Stimulated activated effector memory CD8-positive, alpha-beta T cell treated with anti-CD3 and anti-CD28 coated beads, Interleukin-12 subunit alpha, Interleukin-12 subunit beta, amount 100 ng/mL, for 72 hours (primary cell): Measurements from ENCODE around the gene THRAP3.
A peak's percentile ranks its signal among the peaks of the same experiment; 100 is the strongest.

Source experiments
- ATAC-seq: fragments of 150-1000 bp; cut with Tn5 transposase; 2 replicates; pipeline ENCODE4 v1.10.0; 2021
- DNase-seq, 2 donors: peaks; one replicate each; pipeline ENCODE4 v3.0.0; 2021 to 2022; ENCODE audit warnings: low spot score in 2 of 2
- H3K27ac Mint-ChIP-seq: one replicate; pipeline ENCODE4 v1.8.0; 2022; ENCODE audit warnings: mild to moderate bottlenecking, mixed read lengths
- H3K36me3 Mint-ChIP-seq: one replicate; pipeline ENCODE4 v1.8.0; 2022; ENCODE audit warnings: mild to moderate bottlenecking, mixed read lengths
- H3K4me1 Mint-ChIP-seq: one replicate; pipeline ENCODE4 v1.8.0; 2022; ENCODE audit warnings: mixed read lengths
- H3K4me3 Mint-ChIP-seq: one replicate; pipeline ENCODE4 v1.8.0; 2022; ENCODE audit warnings: mild to moderate bottlenecking, mixed read lengths
- H3K9me3 Mint-ChIP-seq: one replicate; pipeline ENCODE4 v1.8.0; 2022; ENCODE audit warnings: mixed read lengths

Gene THRAP3

GRCh38 chr1:36295390-36295789 is 71.1 kb downstream of the THRAP3 start:
- DNase-seq, result no peak
- ATAC-seq, result no peak
- Mint-ChIP-seq H3K4me1 (peaks cover 14% of the 10 kb centered on the region), H3K4me3 (no peak overlapping the region), H3K9me3 (no peaks in the 10 kb centered on the region), H3K36me3 (peaks cover 100% of the 10 kb centered on the region), H3K27ac (no peak overlapping the region)

GRCh38 chr1:36297062-36297461 is 72.8 kb downstream of the THRAP3 start:
- Mint-ChIP-seq H3K4me1 (peaks cover 20% of the 10 kb centered on the region), H3K4me3 (no peak overlapping the region), H3K36me3 (peaks cover 100% of the 10 kb centered on the region), H3K27ac (no peak overlapping the region), H3K9me3 (no peaks in the 10 kb centered on the region)
- ATAC-seq (no peak), DNase-seq (no peak)

GRCh38 chr1:36298640-36299039 is 74.4 kb downstream of the THRAP3 start:
- Mint-ChIP-seq H3K9me3 (no peaks in the 10 kb centered on the region), H3K27ac (peak overlapping the region; percentile 34), H3K4me3 (no peak overlapping the region), H3K36me3 (peaks cover 100% of the 10 kb centered on the region), H3K4me1 (peaks cover 23% of the 10 kb centered on the region)
- DNase-seq (no peak), ATAC-seq (no peak)

- DNase-seq, result no peak
- H3K36me3 Mint-ChIP-seq, result peaks cover 100% of the 10 kb centered on the region
These were observed 76.3 kb downstream of the THRAP3 start for GRCh38 chr1:36300526-36300925.

GRCh38 chr1:36301220-36301619 is 77.0 kb downstream of the THRAP3 start:
- H3K36me3 Mint-ChIP-seq, result peaks cover 98% of the 10 kb centered on the region
- H3K4me3 Mint-ChIP-seq, result no peak overlapping the region
- peaks cover 40% of the 10 kb centered on the region for H3K4me1 Mint-ChIP-seq
- ATAC-seq, result no peak
- peak overlapping the region; percentile 82 for H3K27ac Mint-ChIP-seq
- H3K9me3 Mint-ChIP-seq, result no peaks in the 10 kb centered on the region
- no peak for DNase-seq

More at GRCh38 chr1:36300526-36300925, 76.3 kb downstream of the THRAP3 start:
- ATAC-seq, result peak; percentile 88
- Mint-ChIP-seq H3K4me3 (no peak overlapping the region), H3K9me3 (no peaks in the 10 kb centered on the region), H3K4me1 (peaks cover 33% of the 10 kb centered on the region), H3K27ac (peak overlapping the region; percentile 82)

- DNase-seq, result no peak
- Mint-ChIP-seq H3K9me3 (no peaks in the 10 kb centered on the region), H3K4me1 (peaks cover 57% of the 10 kb centered on the region), H3K4me3 (no peak overlapping the region), H3K27ac (peak overlapping the region; percentile 91), H3K36me3 (peaks cover 95% of the 10 kb centered on the region)
- no peak for ATAC-seq
These were observed 79.0 kb downstream of the THRAP3 start for GRCh38 chr1:36303244-36303643.

GRCh38 chr1:36303650-36304360 is 79.6 kb downstream of the THRAP3 start:
- DNase-seq, result no peak
- no peak for ATAC-seq
- peak overlapping the region; percentile 91 for H3K27ac Mint-ChIP-seq
- peaks cover 58% of the 10 kb centered on the region for H3K4me1 Mint-ChIP-seq
- no peak overlapping the region for H3K4me3 Mint-ChIP-seq
- H3K36me3 Mint-ChIP-seq, result peaks cover 95% of the 10 kb centered on the region
- no peaks in the 10 kb centered on the region for H3K9me3 Mint-ChIP-seq

GRCh38 chr1:36304521-36304920 is 80.3 kb downstream of the THRAP3 start:
- ATAC-seq, result no peak
- no peak overlapping the region for H3K27ac Mint-ChIP-seq
- no peaks in the 10 kb centered on the region for H3K9me3 Mint-ChIP-seq
- H3K4me1 Mint-ChIP-seq, result peaks cover 60% of the 10 kb centered on the region
- H3K4me3 Mint-ChIP-seq, result no peak overlapping the region
- no peak for DNase-seq
- peaks cover 95% of the 10 kb centered on the region for H3K36me3 Mint-ChIP-seq

- DNase-seq (no peak), ATAC-seq (no peak)
- H3K36me3 Mint-ChIP-seq, result peaks cover 95% of the 10 kb centered on the region
- peak overlapping the region; percentile 44 for H3K27ac Mint-ChIP-seq
- peak overlapping the region; percentile 93 for H3K4me3 Mint-ChIP-seq
- peaks cover 56% of the 10 kb centered on the region for H3K4me1 Mint-ChIP-seq
- no peaks in the 10 kb centered on the region for H3K9me3 Mint-ChIP-seq
These were observed 81.0 kb downstream of the THRAP3 start for GRCh38 chr1:36304970-36305914.

GRCh38 chr1:36305915-36306209 is 81.6 kb downstream of the THRAP3 start:
- H3K36me3 Mint-ChIP-seq, result peaks cover 95% of the 10 kb centered on the region
- no peaks in the 10 kb centered on the region for H3K9me3 Mint-ChIP-seq
- H3K4me3 Mint-ChIP-seq, result peak overlapping the region; percentile 93
- ATAC-seq, result no peak
- DNase-seq, result no peak
- peak overlapping the region; percentile 95 for H3K27ac Mint-ChIP-seq
- H3K4me1 Mint-ChIP-seq, result peaks cover 56% of the 10 kb centered on the region

GRCh38 chr1:36306210-36306901 is 82.1 kb downstream of the THRAP3 start, which contains the start of gene SH3D21:
TSS of gene SH3D21 (plus strand) at chr1:36306368. CDS start at chr1:36306421, 53 bp downstream.
- H3K9me3 Mint-ChIP-seq, result no peaks in the 10 kb centered on the region
- DNase-seq (no peak), ATAC-seq (peak; percentile 64)
- H3K27ac Mint-ChIP-seq, result peak within 1 kb of the TSS; percentile 95
- peaks cover 51% of the 10 kb centered on the region for H3K4me1 Mint-ChIP-seq
- H3K4me3 Mint-ChIP-seq, result peak within 1 kb of the TSS; percentile 93
- peaks cover 95% of the 10 kb centered on the region for H3K36me3 Mint-ChIP-seq

GRCh38 chr1:36306902-36307456 is 82.7 kb downstream of the THRAP3 start:
- peak; percentile 99 for ATAC-seq
- Mint-ChIP-seq H3K9me3 (no peaks in the 10 kb centered on the region), H3K27ac (peak overlapping the region; percentile 95), H3K4me1 (peaks cover 51% of the 10 kb centered on the region), H3K36me3 (peaks cover 93% of the 10 kb centered on the region), H3K4me3 (peak overlapping the region; percentile 93)
- DNase-seq, result peak; percentile 92 to 95

GRCh38 chr1:36307601-36308330 is 83.5 kb downstream of the THRAP3 start:
- no peak for ATAC-seq
- peaks cover 91% of the 10 kb centered on the region for H3K36me3 Mint-ChIP-seq

GRCh38 chr1:36309397-36309796 is 85.2 kb downstream of the THRAP3 start:
- Mint-ChIP-seq H3K9me3 (no peaks in the 10 kb centered on the region), H3K4me1 (peaks cover 45% of the 10 kb centered on the region), H3K36me3 (peaks cover 85% of the 10 kb centered on the region), H3K27ac (no peak overlapping the region), H3K4me3 (no peak overlapping the region)
- ATAC-seq, result no peak
- DNase-seq, result no peak

More at GRCh38 chr1:36307601-36308330, 83.5 kb downstream of the THRAP3 start:
- Mint-ChIP-seq H3K27ac (peak overlapping the region; percentile 95), H3K9me3 (no peaks in the 10 kb centered on the region), H3K4me3 (peak overlapping the region; percentile 93), H3K4me1 (peaks cover 51% of the 10 kb centered on the region)
- DNase-seq, result no peak
